D721Med (cell line): ENCODE data around the gene MPRIP.

Source experiments
- DNase-seq: peaks from one replicate; pipeline ENCODE4 v3.0.0; 2011; ENCODE audit warnings: low spot score; ENCODE audit not compliant: insufficient read length
- FAIRE-seq: peaks from 2 replicates; lab custom pipeline; 2011; peaks lifted over from hg19 to GRCh38; lab: Jason Lieb, UNC
- TF ChIP-seq, protein P1 (sequence below): IDR thresholded peaks from 2 replicates; pipeline ENCODE4 v1.5.1; 2012; ENCODE audit warnings: mild to moderate bottlenecking, control low read depth; ENCODE audit not compliant: insufficient read depth; ENCODE audit errors: missing control alignments

MPRIP gene

GRCh38 chr17:17118399-17118798 is 76.1 kb downstream of the MPRIP start:
- DNase-seq: no peak

GRCh38 chr17:17119106-17119505 is 76.8 kb downstream of the MPRIP start:
- FAIRE-seq (no peak), DNase-seq (no peak)
- TF ChIP-seq, protein P1, sequence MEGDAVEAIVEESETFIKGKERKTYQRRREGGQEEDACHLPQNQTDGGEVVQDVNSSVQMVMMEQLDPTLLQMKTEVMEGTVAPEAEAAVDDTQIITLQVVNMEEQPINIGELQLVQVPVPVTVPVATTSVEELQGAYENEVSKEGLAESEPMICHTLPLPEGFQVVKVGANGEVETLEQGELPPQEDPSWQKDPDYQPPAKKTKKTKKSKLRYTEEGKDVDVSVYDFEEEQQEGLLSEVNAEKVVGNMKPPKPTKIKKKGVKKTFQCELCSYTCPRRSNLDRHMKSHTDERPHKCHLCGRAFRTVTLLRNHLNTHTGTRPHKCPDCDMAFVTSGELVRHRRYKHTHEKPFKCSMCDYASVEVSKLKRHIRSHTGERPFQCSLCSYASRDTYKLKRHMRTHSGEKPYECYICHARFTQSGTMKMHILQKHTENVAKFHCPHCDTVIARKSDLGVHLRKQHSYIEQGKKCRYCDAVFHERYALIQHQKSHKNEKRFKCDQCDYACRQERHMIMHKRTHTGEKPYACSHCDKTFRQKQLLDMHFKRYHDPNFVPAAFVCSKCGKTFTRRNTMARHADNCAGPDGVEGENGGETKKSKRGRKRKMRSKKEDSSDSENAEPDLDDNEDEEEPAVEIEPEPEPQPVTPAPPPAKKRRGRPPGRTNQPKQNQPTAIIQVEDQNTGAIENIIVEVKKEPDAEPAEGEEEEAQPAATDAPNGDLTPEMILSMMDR: no peak

More at GRCh38 chr17:17118399-17118798, 76.1 kb downstream of the MPRIP start:
- FAIRE-seq: no peak
- TF ChIP-seq, protein P1: no peak

DNA sequence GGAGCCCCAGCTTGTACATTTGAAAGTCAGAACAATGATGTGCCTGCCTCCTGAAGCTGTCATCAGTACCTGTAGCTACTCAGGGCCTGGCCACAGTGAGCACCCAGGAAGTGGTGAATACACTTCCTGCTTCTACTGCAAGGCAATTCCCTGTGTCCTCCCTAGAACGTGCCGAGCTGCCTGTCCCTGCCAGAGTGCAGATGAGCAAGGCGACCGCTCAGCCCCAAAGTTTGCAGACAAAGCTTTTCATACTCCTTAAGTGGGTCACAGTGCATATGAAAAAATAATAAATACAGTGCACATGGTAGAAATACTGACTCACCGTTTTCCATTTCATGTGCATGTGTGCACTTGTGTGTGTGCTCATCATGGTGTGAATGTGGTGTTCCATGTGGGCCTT is 77.3 kb downstream of the MPRIP start:
- DNase-seq: no peak
- TF ChIP-seq, protein P1: no peak
- FAIRE-seq: no peak

DNA sequence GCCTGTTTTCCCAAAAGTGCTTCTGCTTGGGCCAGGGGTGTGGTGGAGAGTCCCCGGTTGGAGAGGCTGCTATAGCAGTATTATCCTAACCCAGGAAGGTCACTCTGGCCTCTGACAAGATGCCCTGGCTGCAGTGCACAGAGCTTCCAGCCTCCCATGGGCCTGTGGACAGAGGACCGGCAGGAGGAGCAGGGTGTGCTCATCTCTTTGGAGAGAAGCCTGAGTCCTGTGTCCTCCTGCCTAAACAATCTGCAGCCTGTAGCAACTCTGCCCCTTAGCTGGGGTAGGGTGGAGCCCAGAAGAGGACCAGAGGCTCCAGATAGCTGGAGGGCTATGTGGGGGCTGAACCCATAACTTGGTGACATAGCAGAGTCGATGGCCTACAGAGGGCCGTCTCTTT is 78.0 kb downstream of the MPRIP start:
- no peak for DNase-seq
- TF ChIP-seq, protein P1: no peak
- no peak for FAIRE-seq

DNA sequence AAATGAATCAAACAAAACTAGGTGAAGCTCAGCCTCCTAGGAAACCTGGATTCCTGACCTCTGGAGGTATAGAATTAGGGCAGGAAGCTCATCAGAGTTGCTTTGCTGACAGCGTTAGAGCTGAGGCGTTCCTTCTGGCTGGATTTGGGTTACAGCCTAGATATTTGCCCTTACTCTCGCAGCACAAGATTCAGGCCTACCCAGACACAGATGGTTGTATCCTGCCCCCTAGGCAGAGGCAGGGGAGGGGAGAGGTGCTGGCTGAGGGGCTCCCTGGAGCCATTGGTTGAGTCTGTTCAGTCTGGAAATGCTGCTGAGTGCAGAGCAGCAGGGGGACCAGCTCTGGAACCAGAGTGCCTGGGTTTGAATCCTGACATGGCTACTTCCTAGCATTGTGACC is 78.4 kb downstream of the MPRIP start:
- no peak for FAIRE-seq
- TF ChIP-seq, protein P1: no peak
- DNase-seq: no peak

GRCh38 chr17:17121162-17121561 is 78.9 kb downstream of the MPRIP start:
- no peak for FAIRE-seq
- DNase-seq: no peak

DNA sequence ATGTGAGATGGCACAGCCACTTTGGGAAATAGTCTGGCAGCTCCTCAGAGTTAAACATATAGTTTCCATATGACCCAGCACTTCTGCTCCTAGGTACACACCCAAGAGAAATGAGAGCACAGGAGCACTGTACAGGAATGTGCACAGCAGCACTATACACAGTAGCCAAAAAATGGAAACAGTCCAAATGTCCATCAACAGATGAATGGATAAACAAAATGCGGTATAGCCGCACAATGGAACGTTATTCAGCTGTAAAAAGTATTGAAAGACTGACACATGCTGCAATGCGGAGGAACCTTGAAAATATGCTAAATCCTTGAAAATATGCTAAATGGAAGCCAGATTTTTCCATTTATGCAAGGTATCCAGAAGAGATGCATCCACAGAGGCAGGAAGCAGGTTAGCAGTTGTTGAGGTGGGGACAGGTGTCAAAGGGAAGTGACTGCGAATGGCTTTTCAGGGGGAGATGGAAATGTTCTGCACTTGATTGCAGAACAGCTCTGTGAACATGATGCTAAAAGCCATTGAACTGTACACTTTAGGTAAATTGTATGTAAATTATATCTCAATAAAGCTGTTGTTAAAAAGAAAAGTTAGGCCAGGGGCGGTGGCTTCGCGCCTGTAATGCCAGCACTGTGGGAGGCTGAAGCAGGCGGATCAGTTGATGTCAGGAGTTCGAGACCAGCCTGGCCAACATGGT is 80.7 kb downstream of the MPRIP start:
- no peak for DNase-seq
- TF ChIP-seq, protein P1: no peak
- no peak for FAIRE-seq

More at GRCh38 chr17:17121162-17121561, 78.9 kb downstream of the MPRIP start:
- TF ChIP-seq, protein P1: no peak
